ENCODE data around the gene NPPA. TPM values are rescaled to one million over a fixed set of nuclear protein-coding genes. Genes with fewer than 3 reads are reported as not detected.
A peak's percentile ranks its signal among the peaks of the same experiment; 100 is the strongest.
"Not testable (repeated sequence)": the region's sequence is repeated elsewhere in the genome, so short reads cannot be mapped to it uniquely, and the experiment has no call there.

NPPA gene
- total RNA-seq, result not detected

GRCh38 chr1:11847667-11848372 is at the start of gene NPPA:
TSS of gene NPPA (minus strand) at chr1:11847783. CDS start at chr1:11847684, 99 bp downstream.
- Mint-ChIP-seq H3K9me3 (no peaks in the 10 kb centered on the region), H3K4me3 (no peak within 1 kb of the TSS), H3K4me1 (ENCODE audit: low read depth in 2 of 2) (peaks cover 0 to 4% of the 10 kb centered on the region in 2 donors), H3K27me3 (peaks cover 2 to 7% of the 10 kb centered on the region in 2 donors), H3K27ac (no peak within 1 kb of the TSS), H3K36me3 (peaks cover 5% of the 10 kb centered on the region)
- ATAC-seq (no peak), DNase-seq (ENCODE audit: low spot score) (no peak)

GRCh38 chr1:11894501-11894900 is 46.9 kb upstream of the NPPA start:
- not testable (repeated sequence) for ATAC-seq; H3K27ac Mint-ChIP-seq; DNase-seq (ENCODE audit: low spot score); H3K36me3 Mint-ChIP-seq; H3K4me1 Mint-ChIP-seq (ENCODE audit: low read depth in 2 of 2); H3K9me3 Mint-ChIP-seq; H3K4me3 Mint-ChIP-seq
- H3K27me3 Mint-ChIP-seq, result peaks cover 8 to 12% of the 10 kb centered on the region in 2 donors

DNA sequence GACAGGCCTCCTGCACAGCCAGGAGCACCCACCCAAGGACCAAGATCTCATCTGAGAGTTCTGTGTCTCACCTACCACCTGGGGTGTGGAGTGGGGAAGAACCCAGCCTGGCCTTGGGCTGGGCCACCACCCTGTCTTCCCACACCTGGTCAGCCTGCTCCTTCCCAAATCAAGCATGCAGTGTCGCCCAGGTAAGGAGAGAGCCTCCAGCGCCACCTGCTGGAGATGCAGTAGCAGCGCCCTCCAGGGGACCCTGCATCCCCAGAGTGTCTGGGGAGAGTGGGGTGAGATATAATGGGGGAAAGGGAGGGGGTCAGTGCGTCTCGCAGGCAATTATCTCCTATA is 46.3 kb upstream of the NPPA start:
- H3K9me3 Mint-ChIP-seq, result no peaks in the 10 kb centered on the region

GRCh38 chr1:11891433-11892186 is 44.0 kb upstream of the NPPA start:
- no peak for DNase-seq (ENCODE audit: low spot score)
- Mint-ChIP-seq H3K4me1 (ENCODE audit: low read depth in 2 of 2) (no peaks in the 10 kb centered on the region), H3K36me3 (no peaks in the 10 kb centered on the region), H3K27ac (no peak overlapping the region), H3K4me3 (no peak overlapping the region), H3K27me3 (peaks cover 0 to 2% of the 10 kb centered on the region in 2 donors), H3K9me3 (no peaks in the 10 kb centered on the region)
- ATAC-seq, result no peak

More for the DNA sequence above, 46.3 kb upstream of the NPPA start:
- ATAC-seq (peak; percentile 75 to 83), DNase-seq (ENCODE audit: low spot score) (no peak)
- no peaks in the 10 kb centered on the region for H3K36me3 Mint-ChIP-seq
- no peak overlapping the region for H3K4me3 Mint-ChIP-seq
- peaks cover 2 to 6% of the 10 kb centered on the region in 2 donors for H3K27me3 Mint-ChIP-seq
- H3K4me1 Mint-ChIP-seq (ENCODE audit: low read depth in 2 of 2), result no peaks in the 10 kb centered on the region
- H3K27ac Mint-ChIP-seq, result no peak overlapping the region

GRCh38 chr1:11888877-11889208 is 41.3 kb upstream of the NPPA start:
- Mint-ChIP-seq H3K27me3 (peaks cover 0 to 4% of the 10 kb centered on the region in 2 donors), H3K4me1 (ENCODE audit: low read depth in 2 of 2) (no peaks in the 10 kb centered on the region), H3K4me3 (no peak overlapping the region), H3K27ac (no peak overlapping the region), H3K9me3 (no peaks in the 10 kb centered on the region), H3K36me3 (no peaks in the 10 kb centered on the region)
- ATAC-seq (no peak), DNase-seq (ENCODE audit: low spot score) (no peak)

DNA sequence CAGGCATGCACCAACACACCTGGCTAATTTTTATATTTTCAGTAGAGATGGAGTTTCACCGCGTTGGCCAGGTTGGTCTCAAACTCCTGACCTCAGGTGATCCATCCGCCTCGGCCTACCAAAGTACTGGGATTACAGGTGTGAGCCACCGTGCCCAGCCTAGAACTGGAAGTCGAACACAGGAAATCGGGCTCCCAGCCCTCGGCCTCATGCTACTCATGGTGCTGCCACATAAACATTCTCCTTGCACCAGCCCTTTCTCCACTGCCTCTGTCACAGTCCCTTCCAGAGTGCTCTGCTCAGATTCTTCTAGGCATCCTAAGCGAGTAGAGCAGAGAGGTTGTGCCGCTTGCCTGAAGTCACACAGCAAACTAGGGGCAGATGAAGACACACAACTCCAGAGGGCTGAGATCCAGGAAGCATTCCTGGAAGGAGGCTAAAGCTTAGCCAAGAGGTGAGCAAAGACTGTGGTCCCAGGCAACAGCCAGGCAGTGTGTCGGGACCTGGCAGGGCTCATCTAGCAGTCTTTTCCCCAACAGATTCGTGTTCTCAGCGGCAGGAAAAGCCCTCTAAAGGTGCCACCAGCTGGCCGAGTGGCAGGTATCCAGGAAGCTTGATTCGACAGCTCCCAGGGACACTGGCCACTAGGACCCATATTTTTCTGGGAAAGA is 40.8 kb upstream of the NPPA start:
- H3K4me1 Mint-ChIP-seq (ENCODE audit: low read depth in 2 of 2), result no peaks in the 10 kb centered on the region
- ATAC-seq (no peak), DNase-seq (ENCODE audit: low spot score) (no peak)
- H3K4me3 Mint-ChIP-seq, result no peak overlapping the region
- H3K27ac Mint-ChIP-seq, result no peak overlapping the region
- H3K36me3 Mint-ChIP-seq, result no peaks in the 10 kb centered on the region
- H3K27me3 Mint-ChIP-seq, result peaks cover 0 to 4% of the 10 kb centered on the region in 2 donors
- no peaks in the 10 kb centered on the region for H3K9me3 Mint-ChIP-seq

DNA sequence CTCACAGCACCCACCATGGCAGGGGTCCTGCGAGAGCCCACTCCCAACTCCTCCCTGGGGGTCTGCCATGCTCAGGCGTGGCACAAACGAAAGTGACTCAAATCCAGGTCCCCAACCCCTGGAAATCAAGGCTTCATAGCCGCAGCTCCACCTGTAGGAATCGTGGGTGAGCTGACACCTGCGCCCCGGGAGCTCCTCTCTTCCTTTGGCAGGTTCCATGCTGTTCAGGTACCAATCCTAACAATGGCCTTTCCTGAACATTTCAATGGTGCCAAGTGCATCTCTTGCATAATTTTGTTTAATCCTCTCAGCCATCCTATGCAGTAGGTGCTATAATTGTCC is 40.1 kb upstream of the NPPA start:
- no peak overlapping the region for H3K4me3 Mint-ChIP-seq
- H3K4me1 Mint-ChIP-seq (ENCODE audit: low read depth in 2 of 2), result no peaks in the 10 kb centered on the region
- H3K27me3 Mint-ChIP-seq, result peaks cover 3 to 4% of the 10 kb centered on the region in 2 donors
- no peaks in the 10 kb centered on the region for H3K36me3 Mint-ChIP-seq
- no peak for ATAC-seq
- no peaks in the 10 kb centered on the region for H3K9me3 Mint-ChIP-seq
- no peak for DNase-seq (ENCODE audit: low spot score)
- H3K27ac Mint-ChIP-seq, result no peak overlapping the region

DNA sequence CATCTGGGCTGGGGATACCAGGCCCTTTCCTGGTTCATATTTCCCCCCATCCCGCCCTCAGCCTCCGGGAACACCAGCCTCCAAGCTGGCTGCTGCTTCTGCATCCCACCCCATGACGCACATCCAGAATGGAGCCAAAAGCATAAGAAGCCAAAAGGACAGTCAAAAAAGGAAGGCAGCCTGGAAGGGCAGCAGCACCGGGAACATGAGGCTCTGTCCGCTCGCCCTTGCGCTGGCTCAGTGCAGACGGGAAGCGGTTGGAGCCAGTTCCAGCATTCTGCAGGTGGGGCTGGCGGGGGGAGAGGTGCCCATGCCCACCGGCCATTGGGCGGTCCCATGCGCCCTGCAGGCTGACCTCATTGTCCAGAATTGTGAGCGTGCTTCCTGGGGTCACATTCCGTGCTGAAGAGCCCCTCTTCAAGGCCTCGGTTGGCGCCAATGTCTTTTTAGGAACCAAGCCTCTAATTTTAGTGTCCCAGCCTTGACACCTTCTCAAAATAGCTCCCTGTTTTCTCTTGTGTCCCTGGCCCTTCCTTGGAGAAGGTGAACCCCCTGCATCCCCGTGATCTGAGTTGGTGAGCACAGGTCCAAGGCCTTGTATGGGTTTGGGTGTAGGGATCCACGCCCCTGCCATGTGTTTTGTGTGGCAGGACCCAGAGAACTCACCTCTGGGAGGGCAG is 39.5 kb upstream of the NPPA start:
- Mint-ChIP-seq H3K4me3 (no peak overlapping the region), H3K27ac (no peak overlapping the region), H3K36me3 (no peaks in the 10 kb centered on the region), H3K9me3 (no peaks in the 10 kb centered on the region), H3K4me1 (ENCODE audit: low read depth in 2 of 2) (no peaks in the 10 kb centered on the region), H3K27me3 (peaks cover 4 to 5% of the 10 kb centered on the region in 2 donors)
- no peak for ATAC-seq
- no peak for DNase-seq (ENCODE audit: low spot score)

- H3K4me1 Mint-ChIP-seq (ENCODE audit: low read depth in 2 of 2), result no peaks in the 10 kb centered on the region
- H3K27me3 Mint-ChIP-seq, result peaks cover 9 to 14% of the 10 kb centered on the region in 2 donors
- no peak overlapping the region for H3K27ac Mint-ChIP-seq
- H3K36me3 Mint-ChIP-seq, result no peaks in the 10 kb centered on the region
- ATAC-seq (no peak), DNase-seq (ENCODE audit: low spot score) (no peak)
- no peaks in the 10 kb centered on the region for H3K9me3 Mint-ChIP-seq
- H3K4me3 Mint-ChIP-seq, result no peak overlapping the region
Measured at GRCh38 chr1:11885916-11886315, 38.3 kb upstream of the NPPA start.

DNA sequence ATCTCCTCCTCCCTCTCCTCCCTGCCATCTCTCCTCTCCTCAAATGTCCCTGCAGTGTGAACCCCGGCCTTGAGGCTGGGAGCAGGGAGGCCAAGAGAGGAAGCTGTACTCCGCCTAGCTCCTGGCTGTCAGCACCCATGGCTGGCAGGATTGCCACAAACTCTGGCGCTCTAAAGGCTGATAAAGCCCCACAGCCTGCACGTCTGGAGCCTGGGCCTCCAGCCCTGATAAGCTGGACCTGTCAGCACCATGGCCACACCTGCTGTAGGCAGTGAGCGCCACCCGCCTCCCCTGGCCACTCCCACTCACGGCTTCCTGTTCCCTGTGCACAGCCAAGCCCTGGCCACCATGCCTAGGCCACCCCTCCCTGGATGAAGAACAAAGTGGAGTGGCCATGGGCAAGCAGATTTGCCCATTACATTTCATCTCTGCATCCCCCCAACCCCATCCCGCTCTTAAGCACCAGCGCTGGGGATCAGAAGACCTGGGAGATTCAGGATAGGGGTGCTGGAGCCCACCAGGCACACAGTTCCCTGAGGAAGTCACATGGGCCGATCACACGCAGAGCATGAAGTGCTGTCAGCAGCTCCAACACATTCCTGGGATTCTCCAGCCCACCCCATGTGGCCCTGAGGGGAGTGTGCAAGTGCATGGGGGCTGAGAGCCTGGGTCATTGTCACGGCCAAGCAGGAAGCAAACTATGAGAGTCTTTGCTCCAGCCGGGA is 35.4 kb upstream of the NPPA start:
- ATAC-seq, result peak in 1 of 2 donors; percentile 30
- no peaks in the 10 kb centered on the region for H3K36me3 Mint-ChIP-seq
- H3K4me3 Mint-ChIP-seq, result no peak overlapping the region
- no peaks in the 10 kb centered on the region for H3K4me1 Mint-ChIP-seq (ENCODE audit: low read depth in 2 of 2)
- no peaks in the 10 kb centered on the region for H3K9me3 Mint-ChIP-seq
- DNase-seq (ENCODE audit: low spot score), result no peak
- H3K27me3 Mint-ChIP-seq, result peaks cover 9 to 14% of the 10 kb centered on the region in 2 donors
- H3K27ac Mint-ChIP-seq, result no peak overlapping the region

DNA sequence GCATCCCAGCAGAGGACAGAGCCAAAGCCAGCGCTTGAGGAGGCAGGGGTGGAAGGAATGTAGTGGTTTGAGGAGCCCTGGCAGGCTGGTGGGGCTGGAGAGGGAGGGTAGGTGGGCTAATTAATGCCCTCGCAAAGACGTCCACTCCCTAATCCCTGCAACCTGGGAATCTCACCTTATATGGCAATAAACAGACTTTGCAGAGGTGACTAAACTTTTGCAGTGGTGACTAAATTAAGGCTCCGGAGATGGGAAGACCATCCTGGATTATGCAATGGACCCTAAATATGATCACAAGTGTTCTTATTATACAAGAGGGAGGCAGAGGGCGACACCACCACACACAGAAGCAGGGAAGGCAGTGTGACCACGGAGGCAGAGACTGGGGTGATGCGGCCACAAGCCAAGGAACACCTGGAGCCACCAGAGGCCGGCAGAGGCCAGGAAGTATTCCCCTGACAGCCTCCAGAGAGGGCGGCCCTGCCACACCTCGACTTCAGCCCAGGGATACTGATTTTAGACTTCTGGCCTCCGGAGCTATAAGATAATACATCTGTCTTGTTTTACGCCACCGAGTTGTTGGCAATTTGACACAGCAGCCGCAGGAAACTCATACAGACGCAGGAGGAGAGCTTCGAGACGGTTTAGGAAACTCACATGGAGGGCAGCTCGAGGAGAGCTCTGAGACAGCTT is 34.3 kb upstream of the NPPA start:
- ATAC-seq, result no peak
- H3K36me3 Mint-ChIP-seq, result no peaks in the 10 kb centered on the region
- H3K27ac Mint-ChIP-seq, result no peak overlapping the region

DNA sequence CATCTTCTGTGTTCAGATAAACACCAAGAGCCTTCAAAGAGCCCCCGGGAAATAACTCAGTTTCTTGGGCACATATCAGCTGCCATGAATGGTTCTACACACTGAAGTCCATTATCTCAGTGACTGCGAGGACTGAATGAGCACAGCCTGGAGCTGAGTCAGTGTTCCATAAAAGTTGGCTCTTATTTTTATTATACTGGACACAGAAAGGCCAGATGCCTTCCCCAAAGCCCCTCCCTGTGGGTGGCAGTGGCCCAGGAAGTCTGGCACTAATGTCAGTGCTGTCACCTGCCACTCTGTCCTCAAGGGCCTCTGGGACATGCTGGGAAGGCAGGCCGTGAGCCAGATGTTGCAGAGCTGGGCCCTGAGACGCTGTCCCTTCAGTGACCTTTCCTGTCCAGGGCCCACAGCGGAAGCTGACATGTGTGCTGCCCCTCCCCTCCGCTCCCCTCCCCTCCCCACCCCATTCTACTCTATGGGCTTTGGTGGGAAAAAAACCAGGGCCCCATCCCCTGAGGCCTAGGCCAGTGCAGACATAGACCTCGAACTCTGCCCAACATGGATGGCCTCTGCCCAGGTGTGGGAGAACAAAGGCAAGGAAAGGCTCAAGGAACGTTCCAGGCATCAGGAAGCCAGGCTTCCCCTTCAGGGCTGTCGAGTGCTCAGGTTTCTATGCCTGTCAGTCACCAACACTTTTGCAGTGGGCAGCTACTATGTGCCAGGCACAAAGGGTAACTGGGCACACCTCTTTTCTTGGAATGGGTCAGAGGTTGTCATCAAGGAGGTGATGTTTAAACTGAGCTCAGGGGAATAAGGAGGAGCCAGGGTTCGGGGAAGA is 33.5 kb upstream of the NPPA start:
- H3K27me3 Mint-ChIP-seq, result peaks cover 12 to 14% of the 10 kb centered on the region in 2 donors
- no peak overlapping the region for H3K27ac Mint-ChIP-seq
- H3K4me3 Mint-ChIP-seq, result no peak overlapping the region
- ATAC-seq (no peak), DNase-seq (ENCODE audit: low spot score) (no peak)
- no peaks in the 10 kb centered on the region for H3K9me3 Mint-ChIP-seq
- H3K36me3 Mint-ChIP-seq, result no peaks in the 10 kb centered on the region
- H3K4me1 Mint-ChIP-seq (ENCODE audit: low read depth in 2 of 2), result no peaks in the 10 kb centered on the region

More for the DNA sequence above, 34.3 kb upstream of the NPPA start:
- no peak for DNase-seq (ENCODE audit: low spot score)
- no peak overlapping the region for H3K4me3 Mint-ChIP-seq
- H3K27me3 Mint-ChIP-seq, result peaks cover 12 to 14% of the 10 kb centered on the region in 2 donors
- no peaks in the 10 kb centered on the region for H3K4me1 Mint-ChIP-seq (ENCODE audit: low read depth in 2 of 2)
- no peaks in the 10 kb centered on the region for H3K9me3 Mint-ChIP-seq
